Mesendoderm (in vitro differentiated cells): ENCODE results near the gene TMEM125.

Experiments used
- DNase-seq: peaks from one replicate; pipeline ENCODE4 v3.0.0; 2013
- H2AK5ac ChIP-seq: 2 replicates; pipeline ENCODE4 v1.6.1; 2013; ENCODE audit warnings: low read length, inconsistent platforms
- H2BK120ac ChIP-seq: 2 replicates; pipeline ENCODE4 v1.6.1; 2013; ENCODE audit warnings: low read depth, mild to moderate bottlenecking, low read length, moderate library complexity, mixed read lengths
- H2BK15ac ChIP-seq: replicated peaks from 2 replicates; pipeline ENCODE4 v1.6.1; 2013; ENCODE audit warnings: low read depth, mild to moderate bottlenecking, moderate library complexity
- H2BK5ac ChIP-seq: 2 replicates; pipeline ENCODE4 v1.6.1; 2013; ENCODE audit warnings: low read length, inconsistent platforms
- H3K18ac ChIP-seq: 2 replicates; pipeline ENCODE4 v1.6.1; 2013; ENCODE audit warnings: mild to moderate bottlenecking, low read length, mixed read lengths
- H3K23ac ChIP-seq: one replicate; pipeline ENCODE4 v1.6.1; 2013; ENCODE audit warnings: low read length
- H3K27ac ChIP-seq: 2 replicates; pipeline ENCODE4 v1.5.1; 2013; ENCODE audit warnings: low read depth, mild to moderate bottlenecking, inconsistent platforms, low read length, moderate library complexity
- H3K27me3 ChIP-seq: 2 replicates; pipeline ENCODE4 v1.6.1; 2013; ENCODE audit warnings: low read length, control low read depth, mild to moderate bottlenecking, inconsistent platforms; ENCODE audit not compliant: insufficient read depth, poor library complexity
- H3K36me3 ChIP-seq: 2 replicates; pipeline ENCODE4 v1.6.1; 2013; ENCODE audit warnings: low read length, inconsistent platforms; ENCODE audit not compliant: control insufficient read depth, insufficient read depth
- H3K4ac ChIP-seq: one replicate; pipeline ENCODE4 v1.6.1; 2013; ENCODE audit warnings: low read depth, mild to moderate bottlenecking, low read length, moderate library complexity
- H3K4me1 ChIP-seq: 2 replicates; pipeline ENCODE4 v1.6.1; 2013; ENCODE audit warnings: low read depth, low read length, inconsistent platforms; ENCODE audit not compliant: control insufficient read depth
- H3K4me2 ChIP-seq: 2 replicates; pipeline ENCODE4 v1.6.1; 2013; ENCODE audit warnings: low read length
- H3K4me3 ChIP-seq: 2 replicates; pipeline ENCODE4 v1.5.1; 2013; ENCODE audit warnings: mild to moderate bottlenecking, low read length
- H3K56ac ChIP-seq: one replicate; pipeline ENCODE4 v1.6.1; 2013; ENCODE audit warnings: low read length
- H3K79me1 ChIP-seq: 2 replicates; pipeline ENCODE4 v1.6.1; 2013; ENCODE audit warnings: low read length, inconsistent platforms
- H3K79me2 ChIP-seq: 2 replicates; pipeline ENCODE4 v1.6.1; 2013; ENCODE audit warnings: mild to moderate bottlenecking, low read length; ENCODE audit not compliant: control insufficient read depth, insufficient read depth
- H3K9ac ChIP-seq: 2 replicates; pipeline ENCODE4 v1.6.1; 2013; ENCODE audit warnings: low read length, inconsistent platforms
- H4K5ac ChIP-seq: one replicate; pipeline ENCODE4 v1.6.1; 2013; ENCODE audit warnings: low read length
- H4K8ac ChIP-seq: one replicate; pipeline ENCODE4 v1.6.1; 2013; ENCODE audit warnings: low read depth, mild to moderate bottlenecking, control low read depth, low read length, moderate library complexity
- WGBS: extraction: QIAGEN DNeasy Blood & Tissue Kit; methylation state at CpG from one replicate; pipeline ENCODE4 v1.1.7; 2013; ENCODE audit warnings: low lambda C conversion rate, missing lambda C conversion rate; ENCODE audit not compliant: insufficient coverage; ENCODE audit errors: extremely low coverage; 5-methylcytosine and 5-hydroxymethylcytosine counted together

TMEM125 gene

DNA sequence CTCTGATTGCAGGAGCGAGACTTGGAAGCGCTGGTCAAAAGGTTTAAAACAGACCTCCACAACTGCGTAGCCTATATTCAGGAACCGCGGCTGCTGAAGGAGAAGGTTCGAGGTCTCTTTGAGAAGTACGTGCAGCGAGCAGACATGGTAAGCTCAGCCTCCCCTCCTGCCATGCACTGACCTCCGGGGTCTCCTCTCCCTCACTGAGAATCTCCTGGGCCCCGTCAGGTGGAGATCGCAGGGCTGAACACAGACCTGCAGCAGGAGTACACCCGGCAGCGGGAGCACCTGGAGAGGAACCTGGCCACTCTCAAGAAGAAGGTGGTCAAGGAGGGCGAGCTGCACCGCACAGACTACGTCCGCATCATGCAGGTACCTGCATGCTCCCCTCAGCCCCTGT lies 35.5 kb upstream of the TMEM125 start:
- no peak overlapping the region for H3K4me3 ChIP-seq
- no peaks in the 10 kb centered on the region for H3K4me1 ChIP-seq
- no peaks in the 10 kb centered on the region for H3K79me2 ChIP-seq
- H3K79me1 ChIP-seq = no peaks in the 10 kb centered on the region
- no peak overlapping the region for H3K18ac ChIP-seq
- no peak overlapping the region for H3K56ac ChIP-seq
- H3K4ac ChIP-seq = no peak overlapping the region
- no peak overlapping the region for H3K4me2 ChIP-seq
- H2BK120ac ChIP-seq = no peak overlapping the region
- DNase-seq = no peak
- H4K5ac ChIP-seq = no peak overlapping the region
- no peak overlapping the region for H3K23ac ChIP-seq
- no peaks in the 10 kb centered on the region for H3K36me3 ChIP-seq
- no peak overlapping the region for H3K27ac ChIP-seq
- H3K27me3 ChIP-seq = no peaks in the 10 kb centered on the region
- H2BK15ac ChIP-seq = no peak overlapping the region
- H4K8ac ChIP-seq = no peak overlapping the region
- no peak overlapping the region for H3K9ac ChIP-seq
- no CpG with 5 or more reads among the region's 17 CpGs for WGBS
- H2BK5ac ChIP-seq = no peak overlapping the region
- no peak overlapping the region for H2AK5ac ChIP-seq

GRCh38 chr1:43235040-43235439 lies 34.7 kb upstream of the TMEM125 start:
- no peak overlapping the region for H3K4me2 ChIP-seq
- no peak overlapping the region for H2AK5ac ChIP-seq
- no peaks in the 10 kb centered on the region for H3K36me3 ChIP-seq
- no peak overlapping the region for H3K4me3 ChIP-seq
- no peak overlapping the region for H3K4ac ChIP-seq
- no CpG with 5 or more reads among the region's 8 CpGs for whole genome bisulfite sequencing
- H2BK15ac ChIP-seq = no peak overlapping the region
- no peaks in the 10 kb centered on the region for H3K27me3 ChIP-seq
- no peak overlapping the region for H3K27ac ChIP-seq
- H2BK120ac ChIP-seq = no peak overlapping the region
- DNase-seq = no peak
- no peaks in the 10 kb centered on the region for H3K4me1 ChIP-seq
- no peak overlapping the region for H3K18ac ChIP-seq
- no peak overlapping the region for H2BK5ac ChIP-seq
- H3K23ac ChIP-seq = no peak overlapping the region
- no peak overlapping the region for H3K56ac ChIP-seq
- H3K79me2 ChIP-seq = no peaks in the 10 kb centered on the region
- no peaks in the 10 kb centered on the region for H3K79me1 ChIP-seq
- H4K5ac ChIP-seq = no peak overlapping the region
- H3K9ac ChIP-seq = no peak overlapping the region
- no peak overlapping the region for H4K8ac ChIP-seq

GRCh38 chr1:43235451-43236121 lies 34.2 kb upstream of the TMEM125 start:
- WGBS = no CpG with 5 or more reads among the region's 9 CpGs

DNA sequence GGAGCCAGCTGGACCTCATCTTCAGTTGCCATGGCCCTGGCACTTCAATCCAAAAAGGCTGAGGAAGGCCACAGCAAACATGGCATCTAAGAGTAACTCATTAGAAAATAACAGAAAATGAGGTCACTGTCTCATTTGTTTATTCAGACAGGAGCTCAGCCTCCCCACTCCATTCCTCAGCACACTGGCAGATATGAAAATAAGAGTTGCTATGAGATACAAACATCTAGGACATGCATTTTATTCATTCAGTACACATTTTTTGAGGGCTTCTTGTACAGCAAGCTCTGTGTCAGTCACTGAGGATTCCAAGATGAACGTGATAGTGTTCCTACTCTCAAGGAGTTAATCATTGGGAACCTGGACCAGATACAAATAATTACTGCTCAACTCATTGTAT lies 32.7 kb upstream of the TMEM125 start:
- H3K79me2 ChIP-seq = no peaks in the 10 kb centered on the region
- no peaks in the 10 kb centered on the region for H3K79me1 ChIP-seq
- H2BK120ac ChIP-seq = no peak overlapping the region
- no peaks in the 10 kb centered on the region for H3K27me3 ChIP-seq
- H4K5ac ChIP-seq = no peak overlapping the region
- no peaks in the 10 kb centered on the region for H3K4me1 ChIP-seq
- no peak overlapping the region for H3K4me2 ChIP-seq
- H3K18ac ChIP-seq = no peak overlapping the region
- no peak overlapping the region for H2AK5ac ChIP-seq
- no peak overlapping the region for H3K9ac ChIP-seq
- no peak overlapping the region for H3K23ac ChIP-seq
- no peak overlapping the region for H2BK15ac ChIP-seq
- no peak overlapping the region for H3K4me3 ChIP-seq
- H3K27ac ChIP-seq = no peak overlapping the region
- H3K36me3 ChIP-seq = no peaks in the 10 kb centered on the region
- no CpG with 5 or more reads among the region's 1 CpG for WGBS
- DNase-seq = no peak
- no peak overlapping the region for H4K8ac ChIP-seq
- no peak overlapping the region for H3K4ac ChIP-seq
- H3K56ac ChIP-seq = no peak overlapping the region
- H2BK5ac ChIP-seq = no peak overlapping the region

More at GRCh38 chr1:43235451-43236121, 34.2 kb upstream of the TMEM125 start:
- no peak overlapping the region for H2AK5ac ChIP-seq
- no peak overlapping the region for H3K9ac ChIP-seq
- H3K79me1 ChIP-seq = no peaks in the 10 kb centered on the region
- H3K36me3 ChIP-seq = no peaks in the 10 kb centered on the region
- H3K27ac ChIP-seq = no peak overlapping the region
- no peak overlapping the region for H3K23ac ChIP-seq
- H3K4me3 ChIP-seq = no peak overlapping the region
- no peak overlapping the region for H3K4me2 ChIP-seq
- H3K79me2 ChIP-seq = no peaks in the 10 kb centered on the region
- H4K8ac ChIP-seq = no peak overlapping the region
- H3K27me3 ChIP-seq = no peaks in the 10 kb centered on the region
- DNase-seq = no peak
- H4K5ac ChIP-seq = no peak overlapping the region
- H3K4me1 ChIP-seq = no peaks in the 10 kb centered on the region
- no peak overlapping the region for H2BK120ac ChIP-seq
- no peak overlapping the region for H2BK15ac ChIP-seq
- no peak overlapping the region for H2BK5ac ChIP-seq
- H3K18ac ChIP-seq = no peak overlapping the region
- H3K4ac ChIP-seq = no peak overlapping the region
- H3K56ac ChIP-seq = no peak overlapping the region

DNA sequence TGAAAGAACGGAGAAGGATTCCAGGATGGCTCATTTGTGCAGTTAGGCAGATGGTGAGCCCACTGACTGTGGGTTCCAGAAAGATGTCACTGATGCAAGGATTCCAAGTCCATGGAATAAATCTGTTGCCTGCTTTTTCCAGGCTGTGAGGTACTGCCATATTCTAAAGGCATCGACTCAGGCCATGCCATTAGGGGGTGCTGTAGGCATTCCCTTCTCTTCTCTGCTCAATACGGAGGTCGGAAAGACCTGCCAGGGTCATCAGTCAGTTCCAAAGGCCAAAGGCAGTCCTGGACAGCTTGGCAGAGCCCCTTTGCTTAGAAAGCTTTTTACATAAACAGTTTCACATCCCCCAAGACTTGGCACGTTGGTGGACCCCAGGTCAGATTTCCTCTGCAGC lies 31.7 kb upstream of the TMEM125 start:
- Histone ChIP-seq H3K79me1 (no peaks in the 10 kb centered on the region), H3K79me2 (no peaks in the 10 kb centered on the region), H3K56ac (no peak overlapping the region), H3K27me3 (no peaks in the 10 kb centered on the region), H3K9ac (no peak overlapping the region), H3K27ac (no peak overlapping the region), H3K4me1 (no peaks in the 10 kb centered on the region), H4K8ac (no peak overlapping the region), H2BK120ac (no peak overlapping the region), H3K4me2 (no peak overlapping the region), H3K18ac (no peak overlapping the region), H4K5ac (no peak overlapping the region), H3K36me3 (no peaks in the 10 kb centered on the region), H2BK15ac (no peak overlapping the region), H3K4ac (no peak overlapping the region), H3K4me3 (no peak overlapping the region), H3K23ac (no peak overlapping the region), H2BK5ac (no peak overlapping the region), H2AK5ac (no peak overlapping the region)
- DNase-seq = peak; percentile 86
- WGBS = no CpG with 5 or more reads among the region's 5 CpGs

- no CpG with 5 or more reads among the region's 3 CpGs for WGBS
- H4K8ac ChIP-seq = no peak overlapping the region
- no peaks in the 10 kb centered on the region for H3K27me3 ChIP-seq
- H2BK5ac ChIP-seq = no peak overlapping the region
- no peak overlapping the region for H3K4ac ChIP-seq
- no peaks in the 10 kb centered on the region for H3K36me3 ChIP-seq
- H3K4me3 ChIP-seq = no peak overlapping the region
- no peaks in the 10 kb centered on the region for H3K4me1 ChIP-seq
- no peak overlapping the region for H3K23ac ChIP-seq
- H4K5ac ChIP-seq = no peak overlapping the region
- no peak overlapping the region for H3K56ac ChIP-seq
- H3K79me2 ChIP-seq = no peaks in the 10 kb centered on the region
- no peak overlapping the region for H2BK120ac ChIP-seq
- H2AK5ac ChIP-seq = no peak overlapping the region
- no peak for DNase-seq
- H3K9ac ChIP-seq = no peak overlapping the region
- H3K27ac ChIP-seq = no peak overlapping the region
- H3K18ac ChIP-seq = no peak overlapping the region
- no peaks in the 10 kb centered on the region for H3K79me1 ChIP-seq
- no peak overlapping the region for H3K4me2 ChIP-seq
- no peak overlapping the region for H2BK15ac ChIP-seq
Observed at GRCh38 chr1:43238991-43239469, 30.8 kb upstream of the TMEM125 start.
